Measurements from ENCODE around the gene IARS2.
"Not testable (repeated sequence)": the region's sequence is repeated elsewhere in the genome, so short reads cannot be mapped to it uniquely, and the experiment has no call there.

Gene IARS2

GRCh38 chr1:220099826-220100225 is 5.9 kb downstream of the IARS2 start:
- CTCF ChIA-PET, result no interaction called here
- DNase-seq (ENCODE audit: extremely low spot score), result no peak
- POLR2A ChIA-PET, result no interaction called here
- no peak for TF ChIP-seq HDGF (IDR thresholded peaks at IDR 0.05; ENCODE audit: borderline replicate concordance)
- TF ChIP-seq FOXA1 (IDR thresholded peaks at IDR 0.05), result no peak
- TF ChIP-seq LEF1 (IDR thresholded peaks at IDR 0.05; ENCODE audit: borderline replicate concordance), result no peak
- TF ChIP-seq CTBP1 (IDR thresholded peaks at IDR 0.05; ENCODE audit: borderline replicate concordance), result no peak
- TF ChIP-seq FOXM1 (IDR thresholded peaks at IDR 0.05; ENCODE audit: borderline replicate concordance), result no peak
- no peak for TF ChIP-seq NFRKB (IDR thresholded peaks at IDR 0.05)
- no peak for TF ChIP-seq FOXK2 (IDR thresholded peaks at IDR 0.05)
- no peak for TF ChIP-seq BHLHE40 (IDR thresholded peaks at IDR 0.05; ENCODE audit: borderline replicate concordance)
- TF ChIP-seq ARNT (IDR thresholded peaks at IDR 0.05), result no peak
- TF ChIP-seq PKNOX1 (IDR thresholded peaks at IDR 0.05), result no peak
- TF ChIP-seq SUZ12 (IDR thresholded peaks at IDR 0.05), result no peak
- TF ChIP-seq L3MBTL2 (conservative IDR thresholded peaks at IDR 0.05), result no peak
- no peak for TF ChIP-seq ZNF384 (IDR thresholded peaks at IDR 0.05)
- no peak for TF ChIP-seq ELF4 (IDR thresholded peaks at IDR 0.05)
- no peak for TF ChIP-seq SP1 (IDR thresholded peaks at IDR 0.05)

DNA sequence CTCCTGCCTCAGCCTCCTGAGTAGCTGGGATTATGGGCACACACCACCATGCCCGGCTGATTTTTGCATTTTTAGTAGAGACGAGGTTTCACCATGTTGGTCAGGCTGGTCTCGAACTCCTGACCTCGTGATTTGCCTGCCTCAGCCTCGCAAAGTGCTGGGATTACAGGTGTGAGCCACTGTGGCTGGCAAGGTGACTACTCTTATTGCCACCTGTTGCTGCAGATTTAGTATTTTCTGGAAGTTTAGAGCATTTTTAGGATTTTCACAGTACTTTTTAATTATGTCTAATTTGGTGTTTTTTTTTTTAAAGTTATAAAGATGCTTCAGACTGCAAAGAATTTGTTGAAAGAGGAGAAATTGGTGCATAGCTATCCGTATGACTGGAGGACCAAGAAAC is 16.5 kb downstream of the IARS2 start:
- CTCF ChIA-PET; POLR2A ChIA-PET; DNase-seq (ENCODE audit: extremely low spot score): not testable (repeated sequence)

DNA sequence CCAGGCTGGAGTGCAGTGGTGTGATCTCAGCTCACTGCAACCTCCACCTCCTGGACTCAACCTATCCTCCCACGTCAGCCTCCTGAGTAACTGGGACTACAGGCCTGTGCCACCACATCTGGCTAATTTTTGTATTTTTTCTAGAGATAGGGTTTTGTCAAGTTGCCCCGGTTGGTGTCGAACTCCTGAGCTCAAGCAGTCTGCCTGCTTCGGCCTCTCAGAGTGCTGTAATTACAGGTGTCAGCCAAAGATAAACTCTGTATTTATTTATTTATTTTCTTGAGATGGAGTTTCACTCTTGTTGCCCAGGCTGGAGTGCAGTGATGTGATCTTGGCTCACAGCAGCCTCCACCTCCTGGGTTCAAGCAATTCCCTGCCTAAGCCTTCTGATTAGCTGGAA is 18.7 kb downstream of the IARS2 start:
- CTCF ChIA-PET; POLR2A ChIA-PET; DNase-seq (ENCODE audit: extremely low spot score): not testable (repeated sequence)

DNA sequence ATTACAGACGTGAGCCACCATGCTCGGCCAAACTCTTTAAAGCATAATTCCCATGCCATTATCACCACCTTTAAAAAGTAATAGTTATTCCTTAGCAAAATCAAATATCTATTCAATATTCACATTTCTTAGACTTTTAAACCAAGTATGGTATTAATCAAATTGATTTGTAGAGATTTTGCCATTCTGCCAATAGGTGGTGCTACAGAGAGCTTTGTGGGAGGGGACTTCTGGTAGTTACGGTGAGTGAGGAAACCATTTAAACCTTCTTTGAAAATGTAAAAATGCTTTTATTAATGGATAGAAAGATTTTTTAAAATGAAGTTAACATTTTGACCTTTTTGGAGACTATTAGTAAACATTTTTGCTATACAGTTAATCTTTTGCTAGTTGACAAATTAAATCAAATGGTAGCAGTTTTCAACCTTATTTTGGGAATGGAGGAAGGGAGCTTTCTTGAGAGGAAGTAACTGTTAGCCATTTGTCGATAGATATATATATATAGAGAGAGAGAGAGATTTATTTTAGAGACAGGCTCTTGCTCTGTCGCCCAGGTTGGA is 19.3 kb downstream of the IARS2 start:
- POLR2A ChIA-PET, result no interaction called here
- CTCF ChIA-PET, result interaction anchor here (0.6 to 1.0 kb wide), 2 partner anchors 10 to 23 kb away, joined by 3 read pairs; partner anchors contain the start of gene BPNT1
- no peak for TF ChIP-seq FOXM1 (IDR thresholded peaks at IDR 0.05; ENCODE audit: borderline replicate concordance)
- TF ChIP-seq PKNOX1 (IDR thresholded peaks at IDR 0.05), result 0 out of 2 replicates have a peak, but pooled peaks have one; percentile 13
- TF ChIP-seq TARDBP (IDR thresholded peaks at IDR 0.05), result no peak
- no peak for TF ChIP-seq ARNT (IDR thresholded peaks at IDR 0.05)
- TF ChIP-seq L3MBTL2 (conservative IDR thresholded peaks at IDR 0.05), result no peak
- no peak for TF ChIP-seq FOXA1 (IDR thresholded peaks at IDR 0.05)
- TF ChIP-seq BHLHE40 (IDR thresholded peaks at IDR 0.05; ENCODE audit: borderline replicate concordance), result no peak
- TF ChIP-seq HDGF (IDR thresholded peaks at IDR 0.05; ENCODE audit: borderline replicate concordance), result no peak
- peak; percentile 38 for DNase-seq (ENCODE audit: extremely low spot score)

- TF ChIP-seq ARNT (IDR thresholded peaks at IDR 0.05) (0 out of 2 replicates have a peak, but pooled peaks have one; percentile 47), PKNOX1 (IDR thresholded peaks at IDR 0.05) (peak; percentile 88), HDGF (IDR thresholded peaks at IDR 0.05; ENCODE audit: borderline replicate concordance) (no peak), FOXM1 (IDR thresholded peaks at IDR 0.05; ENCODE audit: borderline replicate concordance) (no peak), CTBP1 (IDR thresholded peaks at IDR 0.05; ENCODE audit: borderline replicate concordance) (peak; percentile 85), ELF4 (IDR thresholded peaks at IDR 0.05) (no peak), TARDBP (IDR thresholded peaks at IDR 0.05) (no peak; the same call in 1 of the 2 replicates), FOXA1 (IDR thresholded peaks at IDR 0.05) (no peak)
- peak; percentile 64 for DNase-seq (ENCODE audit: extremely low spot score)
- CTCF ChIA-PET, result no interaction called here
- POLR2A ChIA-PET, result no interaction called here
Observed at GRCh38 chr1:220119043-220119512, 25.1 kb downstream of the IARS2 start.

DNA sequence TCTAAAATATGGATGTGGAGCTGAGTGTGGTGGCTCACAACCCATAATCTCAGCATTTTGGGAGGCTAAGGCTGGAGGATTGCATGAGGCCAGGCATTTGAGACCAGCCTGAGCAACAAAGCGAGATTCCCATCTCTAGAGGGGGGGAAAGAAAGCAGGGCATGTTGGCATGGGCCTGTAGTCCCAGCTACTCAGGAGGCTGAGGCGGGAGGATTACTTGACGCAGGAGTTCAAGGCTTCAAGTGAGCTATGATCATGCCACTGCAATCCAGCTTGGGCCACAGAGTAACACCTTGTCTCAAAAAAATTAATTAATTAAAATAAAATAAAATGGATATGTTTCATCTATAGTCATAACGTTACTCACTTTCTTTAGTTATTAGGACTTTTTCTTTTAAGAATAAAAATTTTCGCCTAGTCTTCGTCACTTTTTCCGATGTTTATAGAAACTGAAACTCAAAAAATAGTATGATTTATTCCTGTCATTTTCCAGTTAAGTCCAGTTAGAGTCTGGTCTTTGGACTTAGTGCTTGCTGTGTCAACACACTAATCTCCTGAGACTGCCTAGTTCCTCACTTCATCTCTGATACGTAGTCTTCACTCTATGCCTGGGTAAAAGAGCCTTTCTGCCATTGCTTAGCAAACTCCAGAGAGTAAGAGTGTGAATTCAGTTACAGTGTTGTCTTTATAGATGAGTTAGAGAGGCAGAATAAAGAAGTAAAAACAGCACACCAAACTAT is 28.0 kb downstream of the IARS2 start:
- DNase-seq (ENCODE audit: extremely low spot score), result no peak
- TF ChIP-seq FOXA1 (IDR thresholded peaks at IDR 0.05) (no peak), PKNOX1 (IDR thresholded peaks at IDR 0.05) (peak; percentile 51)
- ChIA-PET POLR2A (no interaction called here), CTCF (no interaction called here)
